CD4-positive, alpha-beta T cell treated with Interleukin-4 for 1 hour (primary cell): ENCODE results near the gene B4GALT1.
"Not testable (repeated sequence)": the region's sequence is repeated elsewhere in the genome, so short reads cannot be mapped to it uniquely, and the experiment has no call there.

Source experiments
- DNase-seq, 2 donors: peaks; one replicate each; pipeline ENCODE4 v3.0.0-alpha.2; 2020 to 2022

The B4GALT1 gene

DNA sequence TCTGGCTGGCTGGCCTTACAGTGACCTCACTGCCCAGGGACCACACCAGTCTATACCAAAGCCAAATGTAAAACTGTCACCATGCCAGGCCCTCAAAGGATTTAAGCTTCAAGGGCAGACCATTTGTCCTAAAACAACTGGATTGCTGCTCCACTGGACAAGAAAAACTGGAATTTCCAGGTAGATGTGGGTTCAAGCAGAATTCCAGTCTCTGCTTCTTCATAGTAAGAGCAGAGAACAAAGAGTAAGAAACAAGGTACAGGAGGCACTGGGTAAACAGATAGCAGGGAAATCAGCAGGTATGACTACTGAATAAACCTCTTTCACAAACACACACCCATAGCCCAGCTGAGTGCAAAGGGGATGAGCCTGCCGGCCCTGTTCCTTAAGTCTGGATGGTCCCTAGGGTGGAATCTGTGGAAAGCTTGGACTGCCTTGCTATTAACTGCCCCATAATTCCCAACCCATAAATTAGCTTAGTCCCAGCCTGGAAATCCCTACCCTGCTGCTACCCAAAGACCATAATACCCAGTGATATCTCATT, 5.5 kb downstream of the B4GALT1 start:
- no peak for DNase-seq

DNA sequence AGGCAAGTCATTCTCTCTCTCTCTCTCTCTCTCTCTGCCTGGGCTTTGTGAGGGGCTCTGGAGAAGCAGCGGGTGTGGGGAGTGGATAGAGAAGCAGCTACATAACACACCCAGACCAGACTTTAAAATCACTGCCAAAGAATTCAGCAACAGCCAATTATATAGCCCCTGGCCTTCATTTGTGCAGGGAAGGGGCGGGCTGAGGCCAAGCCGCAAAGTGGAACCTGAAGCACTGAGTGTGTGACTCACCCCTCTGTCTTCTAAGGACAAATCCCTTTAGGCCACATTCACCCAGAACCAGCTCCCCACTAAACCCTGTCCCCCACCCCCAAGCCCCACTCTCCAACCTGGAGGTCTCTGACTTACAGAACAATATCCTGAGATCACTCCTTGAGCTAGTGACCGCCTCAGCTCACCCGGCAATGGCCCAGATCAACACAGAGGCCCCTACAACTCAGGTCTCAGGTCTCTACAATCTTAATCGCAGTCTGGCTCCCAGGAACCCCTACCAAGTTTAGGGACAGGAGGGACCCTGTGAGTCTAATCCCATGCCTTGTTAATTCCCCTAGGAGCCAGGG, 6.0 kb downstream of the B4GALT1 start:
- DNase-seq, result peak; percentile 68 to 77

DNA sequence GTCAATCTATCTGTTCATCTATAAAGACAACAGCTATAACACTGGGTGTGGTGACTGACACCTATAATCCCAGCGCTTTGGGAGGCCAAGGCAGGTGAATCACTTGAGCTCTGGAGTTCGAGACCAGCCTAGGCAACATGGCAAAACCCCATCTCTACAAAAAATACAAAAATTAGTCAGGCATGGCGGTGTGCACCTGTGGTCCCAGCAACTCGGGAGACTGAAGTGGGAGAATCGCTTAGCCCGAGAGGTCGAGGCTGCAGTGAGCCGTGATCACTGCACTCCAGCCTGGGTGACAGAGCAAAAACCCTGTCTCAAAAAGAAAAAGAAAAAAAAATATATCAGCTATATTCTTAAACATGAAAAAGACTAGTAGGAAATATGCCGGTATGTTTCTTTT, 6.7 kb downstream of the B4GALT1 start:
- not testable (repeated sequence) for DNase-seq

DNA sequence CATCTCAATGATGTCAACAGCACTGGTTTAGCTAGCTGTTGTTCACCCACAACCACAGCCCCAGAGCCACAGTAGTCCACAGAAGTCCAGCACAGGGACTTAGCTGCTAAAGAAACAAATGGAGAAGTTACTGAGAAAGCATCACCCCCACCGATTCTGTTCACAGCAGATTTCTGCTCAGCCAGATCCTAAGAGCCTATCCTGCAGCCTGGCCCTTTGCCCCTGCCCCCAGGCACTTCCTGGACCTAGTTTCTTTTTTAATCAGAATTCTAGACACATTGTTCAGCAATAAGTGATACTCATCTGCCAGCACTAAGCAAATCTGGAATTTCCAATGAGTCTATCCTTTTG, 7.4 kb downstream of the B4GALT1 start:
- peak; percentile 84 to 87 for DNase-seq

DNA sequence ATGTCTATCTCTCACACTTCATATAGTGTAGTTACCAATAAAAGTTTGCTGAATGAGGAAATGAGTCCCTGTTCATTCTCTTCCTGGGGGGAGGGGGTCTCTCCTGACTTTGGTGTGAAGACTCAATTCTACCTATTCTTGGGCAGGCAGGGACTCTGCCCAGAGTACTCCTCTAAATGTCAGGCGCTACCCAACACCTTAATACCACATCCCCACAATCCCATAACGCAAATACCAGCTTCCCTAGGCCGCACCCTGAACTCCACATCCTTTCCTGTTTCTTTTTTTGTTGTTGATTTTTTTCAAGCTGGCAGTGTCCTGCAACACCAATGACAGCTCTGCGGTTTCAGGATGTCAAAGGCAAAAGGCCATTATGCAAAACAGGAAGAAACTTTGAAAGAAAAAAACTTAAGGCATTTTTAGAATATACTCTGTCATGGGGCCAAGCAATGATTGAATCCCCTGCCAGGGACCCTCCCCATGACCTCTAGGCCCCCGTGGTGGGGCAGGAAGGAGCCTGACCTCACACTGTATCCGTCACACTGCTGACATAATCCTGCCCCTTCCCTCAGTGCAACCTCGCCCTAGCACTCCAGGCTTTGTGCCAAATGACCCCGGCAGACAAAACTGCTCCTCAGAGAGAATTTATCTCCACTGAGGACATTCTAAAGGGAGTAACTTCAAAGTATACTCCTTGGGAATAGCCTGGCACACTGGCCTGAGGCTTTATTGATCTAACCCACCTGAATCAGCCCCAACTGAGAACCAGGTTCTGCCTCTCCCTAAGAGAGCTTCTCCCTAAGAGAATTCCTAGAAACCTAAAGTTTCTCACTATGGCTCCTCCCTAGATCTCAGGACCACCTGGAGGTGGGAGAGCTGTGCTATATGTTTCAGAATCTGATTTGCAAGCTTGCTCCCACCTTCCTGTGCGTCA, 8.0 kb downstream of the B4GALT1 start:
- DNase-seq, result peak; percentile 71 to 82

DNA sequence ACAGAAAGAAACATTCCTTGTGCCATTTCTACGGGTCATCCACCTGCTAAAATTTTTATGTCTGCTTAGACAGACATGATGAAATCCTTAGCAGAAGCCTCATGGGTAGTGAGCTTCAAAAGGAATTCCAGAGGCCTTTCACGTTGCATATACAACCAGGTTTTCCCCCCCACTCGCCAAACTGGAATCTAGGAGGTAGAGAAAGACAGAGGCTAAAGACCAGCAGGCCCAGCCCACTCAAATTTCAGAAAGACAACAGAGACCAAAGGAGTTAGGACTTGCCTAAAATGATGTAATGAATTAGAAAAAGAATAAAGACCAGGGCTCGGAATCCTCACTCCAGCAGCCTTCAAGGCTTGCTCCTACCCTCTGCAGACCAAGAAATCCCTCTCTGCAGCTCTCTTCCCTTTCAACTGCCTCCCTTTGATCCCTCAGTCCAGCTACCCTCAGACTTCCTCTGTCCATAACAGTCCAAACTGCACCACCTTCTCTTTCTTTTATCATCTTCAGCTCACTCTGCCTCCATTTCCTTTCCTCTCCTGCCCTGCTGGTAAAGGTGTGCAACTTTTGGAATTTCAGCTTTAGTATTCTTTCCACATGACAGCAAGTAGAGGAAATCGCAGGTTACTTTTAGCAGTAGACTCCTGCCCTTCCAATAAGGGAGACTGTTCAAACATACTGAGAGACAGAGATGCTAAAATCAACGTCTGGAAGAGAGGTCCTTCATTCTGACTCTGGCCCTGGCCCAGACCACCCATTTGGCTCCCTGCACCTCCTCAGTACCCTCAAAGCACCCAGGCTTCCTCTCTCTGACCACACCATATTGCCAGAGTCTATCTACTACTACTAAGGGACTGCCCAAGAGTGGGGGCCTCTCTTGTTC, 8.9 kb downstream of the B4GALT1 start:
- DNase-seq, result no peak

DNA sequence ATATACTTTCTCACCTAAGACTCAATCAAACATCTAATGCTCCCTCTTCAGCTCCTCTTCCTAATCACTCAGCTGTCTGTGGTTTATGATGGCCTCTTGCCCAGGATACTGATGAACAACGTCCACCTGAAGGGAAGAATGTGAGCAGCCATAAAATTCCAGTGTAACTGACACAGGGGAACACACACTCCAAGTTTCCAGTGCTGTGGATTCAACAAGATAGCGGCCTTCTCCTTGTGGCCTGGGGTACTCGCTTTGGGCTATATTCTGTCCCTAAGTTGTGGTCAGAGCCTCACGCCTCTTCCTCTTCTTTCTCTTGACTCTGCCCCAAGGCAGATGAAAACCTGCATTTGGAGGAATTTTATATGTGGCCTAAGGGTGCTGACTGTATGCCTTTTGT, 11.7 kb downstream of the B4GALT1 start:
- no peak for DNase-seq

DNA sequence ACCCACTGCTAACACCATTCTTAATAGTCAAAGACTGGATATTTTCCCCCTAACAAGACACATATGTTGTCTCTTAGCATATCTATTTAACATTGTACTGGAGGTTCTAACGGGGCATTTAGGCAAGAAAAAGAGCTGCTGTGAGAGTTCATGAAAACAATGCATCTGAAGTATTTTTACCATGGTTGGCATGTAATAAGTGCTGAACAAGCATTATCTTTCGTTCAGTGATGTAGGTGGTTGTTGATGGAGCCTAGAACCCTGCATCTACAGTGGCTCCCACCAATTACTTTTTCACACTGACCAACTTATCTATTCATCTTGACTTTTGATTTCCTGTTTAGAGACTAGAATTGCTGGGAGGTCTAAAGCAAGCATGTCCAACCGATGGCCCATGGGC, 12.8 kb downstream of the B4GALT1 start:
- DNase-seq, result no peak

DNA sequence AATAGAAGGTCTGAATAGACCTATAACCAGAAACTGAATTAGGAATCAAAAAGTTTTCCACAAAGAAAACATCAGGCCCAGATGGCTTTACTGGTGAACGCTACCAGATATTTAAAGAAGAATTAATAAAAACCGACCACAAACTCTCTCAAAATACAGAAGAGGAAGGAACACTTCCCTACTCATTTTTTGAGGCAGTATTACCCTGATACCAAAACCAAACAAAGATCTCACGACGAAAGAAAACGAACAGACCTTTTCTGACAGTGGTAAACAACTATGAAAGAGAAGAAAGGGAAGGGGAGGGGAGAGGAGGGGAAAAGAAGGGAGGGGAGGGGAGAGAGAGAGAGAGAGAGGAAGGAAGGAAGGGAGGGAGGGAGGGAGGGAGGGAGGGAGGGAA, 13.5 kb downstream of the B4GALT1 start:
- no peak for DNase-seq

DNA sequence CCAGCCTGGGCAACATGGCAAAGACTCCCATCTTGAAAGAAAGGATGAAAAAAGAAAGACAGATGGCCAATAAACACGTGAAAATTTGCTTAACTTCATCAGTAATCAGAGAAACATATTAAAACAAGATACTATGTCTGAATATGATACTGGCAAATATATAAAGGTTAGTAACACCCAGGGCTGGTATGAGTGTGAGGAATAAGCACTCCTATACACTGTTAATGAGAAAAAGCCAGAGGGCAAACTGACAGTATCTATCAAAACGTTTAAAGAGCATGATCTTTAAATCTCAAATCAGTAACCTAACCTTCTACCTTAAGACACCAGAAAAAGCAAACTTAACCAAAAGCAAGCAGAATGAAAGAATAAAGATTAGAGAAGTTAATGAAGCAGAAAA, 14.1 kb downstream of the B4GALT1 start:
- no peak for DNase-seq

DNA sequence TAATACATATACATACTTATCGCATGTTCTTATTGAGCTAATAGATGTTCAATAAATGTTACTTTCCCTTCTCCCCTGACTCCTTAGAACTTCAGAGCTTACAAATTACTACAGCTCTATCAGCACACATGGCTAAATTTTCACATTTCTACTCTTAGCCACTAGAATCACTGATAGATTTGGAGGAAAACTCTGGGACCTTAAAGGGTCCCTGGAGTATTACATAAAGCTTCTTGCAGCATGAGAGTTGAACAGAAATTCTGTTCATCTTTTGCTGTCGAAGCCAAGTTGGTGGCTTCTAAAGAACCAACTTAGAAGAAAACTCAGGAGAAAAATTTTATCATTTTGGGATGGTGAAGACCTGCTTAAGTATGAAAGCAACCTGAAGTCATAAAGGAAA, 15.5 kb downstream of the B4GALT1 start:
- DNase-seq, result no peak

DNA sequence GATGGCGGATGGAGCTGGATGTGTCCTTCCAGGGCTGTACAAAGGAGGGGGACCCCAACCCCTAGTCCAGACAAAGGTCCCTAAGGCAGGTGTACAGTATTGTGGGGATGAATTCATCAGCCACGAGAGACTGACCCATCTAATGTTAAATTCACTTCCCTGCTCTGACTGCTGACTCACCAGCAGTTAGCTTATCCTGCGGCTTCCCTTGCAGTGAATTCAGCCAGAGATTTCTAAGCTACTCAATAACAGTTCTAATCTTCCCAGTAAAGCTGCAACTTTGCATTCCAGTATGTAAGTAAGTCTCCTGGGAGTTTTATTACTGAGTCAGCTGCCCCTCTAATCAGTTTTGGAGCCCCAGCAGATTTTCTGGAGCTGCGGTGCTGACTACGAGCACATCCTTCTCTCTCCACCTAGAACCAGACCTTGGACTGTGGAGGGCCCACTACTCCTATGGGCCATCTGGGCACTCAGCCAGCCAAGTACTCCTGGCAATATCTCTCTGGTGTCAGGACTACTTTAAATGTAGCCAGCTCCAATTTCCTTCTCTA, 16.1 kb downstream of the B4GALT1 start:
- no peak for DNase-seq

DNA sequence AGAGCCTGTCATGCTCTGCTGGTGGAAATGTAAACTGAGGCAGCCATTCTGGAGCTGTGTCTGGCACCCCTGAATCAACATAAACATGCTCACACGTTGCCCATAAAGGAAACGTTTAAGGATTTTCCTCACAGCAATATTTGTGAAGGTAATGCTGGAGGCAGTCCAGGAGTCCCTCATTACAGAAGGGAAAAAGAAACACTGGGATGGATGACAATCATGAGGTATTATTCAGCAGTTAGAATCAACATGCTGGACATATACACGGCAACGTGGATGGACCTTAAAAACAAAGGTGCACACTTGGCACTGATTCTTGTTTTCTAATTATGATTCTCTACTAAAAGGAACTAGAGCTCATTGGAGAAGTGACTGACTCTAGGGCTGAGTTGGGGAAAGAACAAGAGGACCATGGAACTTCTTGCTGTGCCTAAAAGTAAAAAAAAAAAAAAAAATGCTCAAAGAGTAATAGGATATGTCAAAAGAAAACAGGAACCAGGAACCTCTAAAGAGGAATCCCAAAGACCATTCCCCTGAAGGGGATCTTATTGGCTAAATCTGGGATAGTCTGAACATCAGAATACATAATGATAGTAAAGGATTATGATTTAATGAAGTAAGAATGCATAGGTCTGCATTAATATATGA, 18.6 kb downstream of the B4GALT1 start:
- DNase-seq, result no peak

DNA sequence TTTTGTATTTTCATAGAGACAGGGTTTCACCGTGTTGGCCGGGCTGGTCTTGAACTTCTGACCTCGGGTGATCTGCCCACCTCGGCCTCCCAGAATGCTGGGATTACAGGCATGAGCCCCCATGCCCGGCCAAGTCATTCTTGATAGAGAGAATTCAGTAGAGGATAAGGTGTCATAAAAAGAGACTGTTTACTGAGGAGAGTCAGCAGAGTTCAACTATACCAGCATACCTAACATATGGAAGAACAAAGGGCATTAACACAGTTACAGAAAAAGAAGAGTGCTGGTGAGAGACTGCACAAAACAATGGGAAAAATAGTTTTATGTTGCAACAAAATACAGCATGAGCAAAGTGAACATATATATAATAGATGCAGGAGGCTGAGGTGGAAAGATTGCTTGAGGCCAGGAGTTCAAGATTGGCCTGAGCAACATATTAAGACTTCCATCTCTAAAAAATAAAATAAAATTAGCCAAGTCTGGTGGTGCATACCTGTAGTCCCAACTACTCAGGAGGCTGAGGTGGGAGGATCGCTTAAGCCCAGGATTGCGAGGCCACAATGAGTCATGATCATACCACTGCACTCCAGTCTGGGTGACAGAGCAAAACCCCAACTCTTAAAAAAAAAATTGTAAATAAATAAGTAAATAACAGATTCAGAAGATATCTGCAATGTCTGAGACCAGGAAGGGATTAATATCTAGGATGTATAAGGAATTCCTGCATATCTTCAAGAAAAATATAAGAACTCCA, 19.5 kb downstream of the B4GALT1 start:
- DNase-seq, result no peak

DNA sequence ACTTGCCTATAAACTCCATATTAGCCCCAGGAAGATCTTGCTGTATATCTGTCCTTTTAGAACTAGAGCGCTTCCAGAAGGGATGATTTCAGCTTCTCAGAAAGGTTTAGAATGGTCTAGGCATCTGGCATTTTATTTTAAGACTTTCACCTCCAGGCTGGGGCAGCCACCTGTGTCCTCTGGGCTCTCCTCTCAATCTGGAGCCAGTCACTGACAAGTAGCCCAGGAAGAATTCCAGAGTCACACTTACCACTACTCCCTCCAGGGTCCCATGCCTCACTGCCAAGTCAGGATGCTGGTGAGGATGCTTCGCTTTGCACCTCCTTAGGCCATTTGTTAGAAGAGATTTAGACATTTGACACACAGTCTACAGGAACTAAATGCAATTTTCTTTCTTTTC, 20.8 kb downstream of the B4GALT1 start:
- no peak for DNase-seq

DNA sequence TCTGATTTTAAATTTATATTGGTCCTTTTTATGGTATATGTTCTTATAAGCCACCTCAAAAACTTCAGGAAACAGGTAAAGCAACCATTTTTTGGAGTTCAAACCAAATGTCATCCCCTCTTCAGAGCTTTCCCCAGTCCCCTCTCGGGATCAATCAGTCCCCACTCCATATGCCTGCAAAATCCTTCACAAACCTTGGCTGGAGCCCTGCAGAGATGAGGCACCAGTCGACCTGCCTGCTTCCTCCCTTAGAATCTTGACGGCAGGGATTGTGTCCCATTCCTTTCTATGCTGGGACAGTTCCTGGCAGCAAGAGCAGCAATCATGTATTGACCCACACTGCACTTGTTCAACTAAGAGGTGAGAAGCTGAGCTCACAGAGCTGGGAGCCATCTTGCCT, 22.6 kb downstream of the B4GALT1 start:
- no peak for DNase-seq

DNA sequence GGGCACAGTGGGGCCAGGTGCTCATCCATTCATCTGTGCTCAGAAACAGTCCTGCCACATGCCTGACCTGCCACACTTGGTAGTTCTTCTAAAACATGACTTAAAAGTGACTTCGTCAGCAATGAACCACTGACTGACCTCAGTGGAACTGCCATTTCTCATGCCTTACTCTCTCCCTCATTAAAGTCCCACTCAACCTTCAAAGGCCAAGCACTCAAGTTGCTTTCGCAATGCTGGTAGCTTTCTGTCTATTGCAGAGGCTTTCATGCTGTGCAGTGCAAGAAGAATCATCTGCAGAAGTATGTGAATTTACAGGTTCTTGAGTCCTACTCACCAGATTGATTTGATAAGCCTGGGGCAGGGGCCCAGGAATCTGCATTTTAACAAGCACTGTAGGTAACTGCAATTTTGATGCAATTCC, 23.9 kb downstream of the B4GALT1 start:
- no peak for DNase-seq

DNA sequence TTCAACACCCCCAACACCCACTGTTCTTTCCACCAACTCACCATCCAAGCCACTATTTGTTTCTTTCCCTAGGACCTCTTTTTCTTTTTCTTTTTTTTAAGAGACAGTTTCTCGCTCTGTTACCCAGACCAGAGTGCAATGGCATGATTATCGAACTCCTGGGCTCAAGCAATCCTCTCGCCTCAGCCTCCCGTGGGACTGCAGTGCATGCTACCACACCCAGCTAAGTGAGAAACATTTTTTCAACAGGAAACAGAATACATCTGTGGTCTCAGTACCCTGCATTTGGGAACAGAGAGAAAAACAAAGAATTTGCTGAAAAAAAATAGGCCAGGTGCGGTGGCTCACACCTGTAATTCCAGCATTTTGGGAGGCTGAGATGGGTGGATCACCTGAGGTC, 24.6 kb downstream of the B4GALT1 start:
- DNase-seq, result peak; percentile 50 to 54

DNA sequence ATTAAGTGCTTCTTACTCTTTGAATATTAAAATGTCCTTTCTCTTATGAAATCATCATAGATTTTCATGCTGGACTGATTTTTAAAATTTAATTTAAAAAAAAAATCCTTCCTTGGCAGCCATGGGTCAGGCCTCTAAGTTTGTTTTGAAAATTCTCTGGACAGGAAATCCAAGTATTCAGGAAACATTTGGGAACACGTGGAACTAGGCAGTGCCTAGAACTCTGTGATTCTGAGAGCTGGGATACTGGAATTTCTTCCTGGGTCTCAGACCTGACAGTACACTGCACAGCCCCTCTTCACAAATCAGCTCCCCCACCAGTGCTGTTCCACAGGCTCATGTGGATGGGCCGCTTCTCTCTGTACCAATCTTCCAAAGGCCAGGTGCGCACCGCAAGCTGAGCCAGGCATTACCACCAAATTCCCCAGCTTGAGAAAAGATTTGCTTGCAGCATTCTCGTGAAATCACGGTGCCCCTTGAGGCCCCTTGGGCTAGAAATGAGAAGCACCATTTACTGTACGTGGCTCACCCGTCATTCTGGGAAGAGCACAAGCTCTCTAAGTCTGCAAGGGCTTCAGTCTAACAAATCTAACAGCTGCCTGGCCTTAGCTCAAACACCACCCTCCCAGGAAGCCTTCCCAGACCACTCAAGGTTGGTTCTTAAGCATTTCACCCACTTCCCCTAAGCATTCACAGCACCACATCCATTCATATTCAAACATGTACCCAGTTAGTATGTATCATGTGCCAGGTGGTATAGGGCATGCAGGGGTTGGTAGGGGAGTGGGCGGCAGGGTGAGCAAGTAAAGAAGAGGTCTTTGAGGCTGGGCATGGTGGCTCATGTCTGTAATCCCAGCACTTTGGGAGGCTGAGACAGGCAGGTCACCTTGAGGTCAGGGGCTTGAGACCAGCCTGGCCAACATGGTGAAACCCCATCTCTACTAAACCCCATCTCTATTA, 26.5 kb downstream of the B4GALT1 start:
- no peak for DNase-seq
